GM12891 (cell line): Measurements from ENCODE around the gene STXBP6.

ENCODE experiments used
- POLR2A ChIP-seq: IDR thresholded peaks from 2 replicates; pipeline ENCODE4 v1.6.1; 2011; ENCODE audit warnings: low read depth, low read length, control low read depth
- POLR2AphosphoS5 ChIP-seq: IDR thresholded peaks from 2 replicates; pipeline ENCODE4 v1.6.1; 2011; ENCODE audit warnings: low read depth, low read length, control low read depth

- TF ChIP-seq POLR2AphosphoS5: no peak
- TF ChIP-seq POLR2A: no peak
Observed at GRCh38 chr14:25038044-25038668, 11.8 kb downstream of the STXBP6 start.
